Activated CD4-positive, alpha-beta T cell treated with anti-CD3 and anti-CD28 coated beads, Interleukin-2, amount 50 U/mL, for 1 hour (primary cell): ENCODE data around the gene SNX14.
"Not testable (repeated sequence)": the region's sequence is repeated elsewhere in the genome, so short reads cannot be mapped to it uniquely, and the experiment has no call there.

Source experiments
- DNase-seq: peaks from one replicate; pipeline ENCODE4 v3.0.0-alpha.2; 2020

The SNX14 gene

GRCh38 chr6:85581572-85581971 is 12.1 kb downstream of the SNX14 start:
- no peak for DNase-seq

GRCh38 chr6:85580878-85581267 is 12.8 kb downstream of the SNX14 start:
- no peak for DNase-seq

GRCh38 chr6:85580118-85580877 is 13.4 kb downstream of the SNX14 start:
- DNase-seq: no peak

- DNase-seq: no peak
These were observed 14.1 kb downstream of the SNX14 start for GRCh38 chr6:85579581-85579980.

- no peak for DNase-seq
These were observed 17.2 kb downstream of the SNX14 start for GRCh38 chr6:85576476-85576875.

- DNase-seq: no peak
These were observed 18.6 kb downstream of the SNX14 start for GRCh38 chr6:85574932-85575598.

- no peak for DNase-seq
These were observed 24.3 kb downstream of the SNX14 start for GRCh38 chr6:85569323-85569722.

GRCh38 chr6:85568411-85568810 is 25.2 kb downstream of the SNX14 start:
- no peak for DNase-seq

- no peak for DNase-seq
These were observed 27.9 kb downstream of the SNX14 start for GRCh38 chr6:85565736-85566135.

- not testable (repeated sequence) for DNase-seq
These were observed 29.4 kb downstream of the SNX14 start for GRCh38 chr6:85564223-85564622.

- DNase-seq: no peak
These were observed 31.8 kb downstream of the SNX14 start for GRCh38 chr6:85561750-85562357.

GRCh38 chr6:85556992-85557668 is 36.5 kb downstream of the SNX14 start:
- DNase-seq: no peak

GRCh38 chr6:85552652-85553051 is 41.0 kb downstream of the SNX14 start:
- DNase-seq: no peak

GRCh38 chr6:85551264-85551663 is 42.4 kb downstream of the SNX14 start:
- DNase-seq: no peak

- DNase-seq: no peak
These were observed 45.9 kb downstream of the SNX14 start for GRCh38 chr6:85547719-85548118.

GRCh38 chr6:85544776-85545175 is 48.9 kb downstream of the SNX14 start:
- DNase-seq: no peak

GRCh38 chr6:85537055-85537494 is 56.6 kb downstream of the SNX14 start:
- no peak for DNase-seq

GRCh38 chr6:85524281-85524680 is 69.4 kb downstream of the SNX14 start:
- not testable (repeated sequence) for DNase-seq

- no peak for DNase-seq
These were observed 77.5 kb downstream of the SNX14 start for GRCh38 chr6:85516168-85516567.

- no peak for DNase-seq
These were observed 87.1 kb downstream of the SNX14 start for GRCh38 chr6:85506441-85507093.

GRCh38 chr6:85498596-85499258 is 94.9 kb downstream of the SNX14 start:
- no peak for DNase-seq

GRCh38 chr6:85496856-85497255 is 96.8 kb downstream of the SNX14 start:
- no peak for DNase-seq
